ENCODE results near the gene TMEM30B.
A peak's percentile ranks its signal among the peaks of the same experiment; 100 is the strongest.
"Not testable (repeated sequence)": the region's sequence is repeated elsewhere in the genome, so short reads cannot be mapped to it uniquely, and the experiment has no call there.

The TMEM30B gene

GRCh38 chr14:61264010-61264571 is 17.0 kb downstream of the TMEM30B start:
- no peak for DNase-seq

DNA sequence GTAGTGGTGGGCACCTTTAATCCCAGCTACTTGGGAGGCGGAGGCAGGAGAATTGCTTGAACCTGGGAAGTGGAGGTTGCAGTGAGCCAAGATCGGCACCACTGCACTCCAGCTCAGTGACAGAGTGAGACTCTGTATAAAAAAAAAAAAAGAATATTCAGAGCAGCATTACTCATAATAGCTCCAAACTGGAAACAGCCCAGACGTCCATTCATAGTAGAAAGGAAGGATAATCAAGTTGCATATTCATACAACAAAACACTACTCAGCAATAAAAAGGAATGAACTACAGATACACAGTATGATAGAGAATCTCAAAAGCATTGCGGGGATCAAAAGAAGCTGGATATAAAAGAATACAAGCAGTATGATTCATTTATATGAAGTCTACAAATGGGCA is 19.1 kb downstream of the TMEM30B start:
- no peak for DNase-seq

DNA sequence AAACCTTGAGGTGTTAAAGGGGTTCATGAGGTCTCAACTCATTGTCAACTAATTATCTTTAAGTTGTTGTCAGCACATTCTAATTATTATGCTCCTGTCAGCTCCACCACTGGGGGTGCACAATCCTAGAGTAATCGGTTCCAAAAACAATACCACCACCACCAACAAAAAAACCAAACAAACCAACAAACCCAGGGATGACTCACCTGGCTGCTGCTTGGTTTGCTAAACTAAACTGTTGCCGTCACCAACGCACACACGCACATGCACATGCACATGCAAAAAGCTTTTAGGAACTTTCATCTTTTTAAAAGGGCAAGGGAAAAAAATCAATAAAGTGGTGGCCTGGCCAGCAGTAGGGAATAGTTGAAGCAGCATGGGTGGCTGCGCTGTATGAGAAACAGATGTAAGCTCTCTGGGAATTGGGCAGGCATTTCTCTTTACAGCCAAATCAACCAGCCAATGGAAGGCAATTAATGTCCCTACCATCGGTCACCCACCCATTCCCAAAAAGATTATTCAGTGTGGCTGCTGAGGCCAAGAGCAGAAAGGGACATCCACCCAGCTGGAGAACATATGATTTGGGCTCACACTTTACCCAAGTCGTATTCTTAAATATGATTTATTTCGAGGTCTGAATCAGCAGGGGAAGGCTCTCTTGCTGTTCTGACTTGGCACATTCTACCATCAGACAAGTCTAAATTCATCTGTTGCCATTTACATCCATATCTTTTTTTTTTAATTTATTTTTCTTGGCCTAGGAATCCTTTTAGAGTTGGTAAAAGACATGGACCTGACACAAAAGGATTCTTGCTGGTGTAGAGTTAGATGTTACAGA is 20.0 kb downstream of the TMEM30B start:
- DNase-seq = peak; percentile 49

DNA sequence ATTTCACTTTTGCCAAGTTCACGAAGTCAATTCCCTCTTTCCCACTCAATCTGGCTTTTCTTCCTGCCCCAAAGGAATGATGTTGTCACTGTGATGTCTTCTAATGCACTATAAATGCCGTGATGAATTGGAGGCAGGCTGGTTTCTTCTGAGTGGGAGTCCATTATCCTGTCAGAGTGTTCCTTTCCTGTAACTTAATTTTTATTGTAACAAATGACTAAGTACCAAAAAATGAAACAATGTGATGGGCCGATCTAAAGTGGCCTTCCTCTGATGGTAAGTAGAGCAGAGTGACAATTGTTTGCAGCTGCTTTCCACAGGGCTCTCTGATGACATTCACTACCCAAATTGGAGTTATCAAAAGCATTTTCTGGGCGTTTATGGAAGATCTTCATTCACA is 22.2 kb downstream of the TMEM30B start:
- peak; percentile 46 for DNase-seq

- no peak for DNase-seq
Measured at GRCh38 chr14:61257469-61258057, 23.6 kb downstream of the TMEM30B start.

GRCh38 chr14:61256826-61257468 is 24.2 kb downstream of the TMEM30B start:
- no peak for DNase-seq

DNA sequence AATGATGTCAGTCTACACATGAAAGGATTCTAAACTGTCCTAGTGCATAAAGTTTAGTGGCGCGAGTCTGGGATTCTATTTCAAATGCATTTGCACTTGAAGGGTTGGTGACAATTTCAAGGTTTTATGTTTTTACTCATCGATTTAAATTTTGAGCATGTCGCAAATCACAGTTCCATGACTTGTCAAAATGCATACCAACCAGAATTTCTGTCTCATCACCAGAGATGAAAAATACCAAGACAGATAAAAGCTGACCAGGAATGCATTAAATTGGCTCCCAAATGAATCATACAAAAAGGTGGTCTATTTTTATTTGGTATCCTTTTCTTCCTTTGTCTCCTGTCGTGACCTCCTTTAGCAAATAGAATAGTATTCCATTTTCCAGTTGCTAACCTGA is 25.2 kb downstream of the TMEM30B start:
- DNase-seq = no peak

- no peak for DNase-seq
Measured at GRCh38 chr14:61254808-61255526, 26.2 kb downstream of the TMEM30B start.

DNA sequence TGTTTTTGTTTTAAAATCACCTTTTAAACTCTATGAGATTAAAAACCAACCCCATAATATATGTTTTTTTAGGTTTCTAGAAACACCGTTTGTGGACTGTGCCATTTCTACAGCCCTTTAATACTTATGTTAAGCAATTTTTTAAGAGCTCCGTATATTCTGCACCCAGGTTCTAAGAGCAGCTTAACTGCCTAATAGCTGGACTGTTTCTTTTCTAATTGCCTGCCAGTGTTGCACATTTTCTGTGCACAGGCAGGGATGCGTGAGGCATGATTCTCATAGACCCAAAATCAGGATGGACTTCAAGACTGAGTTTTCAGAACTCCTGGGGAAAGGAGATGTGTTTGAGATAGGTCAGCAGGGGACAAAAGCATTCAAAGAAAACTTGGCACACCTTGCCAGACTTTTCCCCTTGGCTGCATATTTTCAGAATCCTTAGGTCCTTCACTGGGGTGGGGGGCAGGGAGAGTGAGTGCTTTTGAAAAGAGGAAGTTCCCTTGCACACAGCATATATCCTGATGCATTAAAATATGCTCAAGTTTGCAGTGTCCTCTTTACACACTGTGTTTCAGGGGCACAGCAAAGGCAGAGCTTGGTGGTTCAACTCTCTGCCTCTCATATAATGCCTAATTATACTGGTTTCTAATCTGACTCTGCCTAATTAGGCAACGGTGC is 27.9 kb downstream of the TMEM30B start:
- no peak for DNase-seq

DNA sequence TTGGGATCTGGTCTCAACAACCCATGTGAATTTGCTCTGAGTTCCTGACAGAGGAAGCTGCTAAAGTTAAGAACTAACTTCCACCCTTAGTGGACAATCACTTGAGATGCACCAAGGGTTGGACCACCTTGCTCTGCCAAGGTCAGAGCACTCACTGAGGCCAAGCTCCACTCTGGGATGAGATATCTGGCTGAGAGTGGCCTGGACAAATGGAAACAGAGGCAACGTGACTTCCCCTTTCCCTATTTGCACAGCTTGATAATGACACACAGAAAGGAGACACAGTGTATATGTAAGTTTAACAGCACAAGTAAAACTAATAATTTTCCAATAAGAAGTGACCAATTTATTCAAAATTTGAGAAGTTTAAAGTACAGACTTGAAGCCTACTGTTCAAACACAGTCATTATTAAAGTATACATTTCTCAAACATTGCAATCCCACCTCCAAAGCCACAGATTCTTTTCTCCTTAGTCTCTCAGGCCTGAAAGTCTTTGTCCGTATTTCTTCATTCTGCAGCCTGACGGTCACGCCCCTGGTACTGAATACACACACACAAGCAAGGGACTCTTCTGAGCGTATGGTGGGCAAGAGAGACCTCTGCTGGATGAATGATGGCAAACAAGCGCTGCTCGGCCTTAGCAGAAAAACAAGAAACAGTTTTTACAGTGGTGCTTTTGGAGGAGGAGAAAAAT is 28.6 kb downstream of the TMEM30B start:
- peak; percentile 97 for DNase-seq

GRCh38 chr14:61250063-61250462 is 31.1 kb downstream of the TMEM30B start:
- no peak for DNase-seq

DNA sequence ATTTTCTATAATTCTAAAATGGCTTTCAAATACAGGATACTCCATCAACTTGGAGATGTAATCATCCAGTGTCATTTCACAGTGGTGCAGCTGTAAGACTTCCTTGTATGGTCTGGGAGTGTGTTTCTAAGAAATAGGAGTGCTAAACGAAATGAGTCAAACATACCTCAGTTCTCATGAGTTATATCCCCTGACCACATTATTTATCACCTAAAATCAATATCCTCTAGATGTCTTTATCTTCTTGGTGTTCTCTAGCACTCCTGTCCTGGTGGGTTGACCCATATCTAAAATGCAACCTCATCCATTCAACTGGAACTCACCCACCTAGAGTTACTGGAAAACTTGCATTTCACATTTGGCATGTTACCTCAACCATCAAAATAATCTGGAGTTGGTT is 33.2 kb downstream of the TMEM30B start:
- peak; percentile 89 for DNase-seq

DNA sequence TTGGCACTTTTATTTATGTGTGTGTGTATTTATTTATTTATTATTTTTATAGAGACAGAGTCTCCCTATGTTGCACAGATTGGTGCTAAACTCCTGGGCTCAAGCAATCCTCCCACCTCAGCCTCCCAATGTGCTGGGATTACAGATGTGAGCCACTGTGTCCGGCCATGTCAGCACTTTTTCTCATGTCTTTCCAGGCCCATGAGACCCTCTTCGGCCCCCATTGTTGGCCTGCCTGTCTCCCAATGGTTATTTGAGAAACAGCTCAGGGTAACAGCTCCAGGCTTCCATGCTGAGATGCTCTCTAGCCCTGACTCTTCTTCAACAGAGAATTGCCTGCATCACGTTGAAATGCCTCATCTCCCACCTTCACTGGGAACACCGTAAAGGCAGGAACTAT is 34.4 kb downstream of the TMEM30B start:
- DNase-seq = no peak

GRCh38 chr14:61244009-61244408 is 37.1 kb downstream of the TMEM30B start:
- no peak for DNase-seq

DNA sequence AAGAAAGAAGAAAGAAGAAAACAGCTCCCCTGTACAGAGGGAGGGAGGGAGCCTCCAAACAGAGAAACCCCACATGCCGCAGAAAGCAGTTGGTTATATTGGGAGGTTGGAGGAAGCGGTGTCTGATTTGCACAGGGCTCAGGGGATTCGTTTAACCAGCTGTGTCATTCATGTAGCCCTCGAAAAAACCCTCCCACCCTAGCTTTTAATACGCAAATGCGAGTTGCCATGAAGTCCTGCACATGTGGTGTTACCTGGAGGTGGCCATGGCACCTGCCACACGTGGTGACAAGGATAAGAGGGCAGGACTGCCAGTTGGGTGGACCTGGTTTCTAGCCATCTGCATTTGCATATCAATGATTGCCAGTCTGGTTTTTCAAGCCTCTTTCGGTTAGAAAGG is 40.9 kb downstream of the TMEM30B start:
- DNase-seq = no peak

DNA sequence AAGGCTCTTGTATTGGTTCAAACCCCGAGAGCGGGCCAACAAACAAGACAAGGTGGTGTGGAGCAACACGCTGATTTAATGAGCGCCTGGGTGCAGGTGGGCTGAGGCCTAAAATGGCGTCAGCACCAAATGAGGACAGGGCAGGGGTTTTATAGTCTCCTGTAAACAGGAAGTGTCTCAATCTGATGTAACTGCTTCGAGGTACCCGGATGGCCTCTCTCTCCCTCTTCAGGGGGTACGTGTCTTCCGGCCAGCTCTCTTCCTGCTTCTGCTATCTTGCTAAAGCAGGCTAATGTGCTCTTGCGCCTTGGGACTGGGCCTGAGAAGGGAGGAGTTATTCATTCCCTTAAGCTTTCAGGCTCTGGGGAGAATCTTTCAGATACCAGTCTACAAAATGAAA is 41.9 kb downstream of the TMEM30B start:
- not testable (repeated sequence) for DNase-seq

DNA sequence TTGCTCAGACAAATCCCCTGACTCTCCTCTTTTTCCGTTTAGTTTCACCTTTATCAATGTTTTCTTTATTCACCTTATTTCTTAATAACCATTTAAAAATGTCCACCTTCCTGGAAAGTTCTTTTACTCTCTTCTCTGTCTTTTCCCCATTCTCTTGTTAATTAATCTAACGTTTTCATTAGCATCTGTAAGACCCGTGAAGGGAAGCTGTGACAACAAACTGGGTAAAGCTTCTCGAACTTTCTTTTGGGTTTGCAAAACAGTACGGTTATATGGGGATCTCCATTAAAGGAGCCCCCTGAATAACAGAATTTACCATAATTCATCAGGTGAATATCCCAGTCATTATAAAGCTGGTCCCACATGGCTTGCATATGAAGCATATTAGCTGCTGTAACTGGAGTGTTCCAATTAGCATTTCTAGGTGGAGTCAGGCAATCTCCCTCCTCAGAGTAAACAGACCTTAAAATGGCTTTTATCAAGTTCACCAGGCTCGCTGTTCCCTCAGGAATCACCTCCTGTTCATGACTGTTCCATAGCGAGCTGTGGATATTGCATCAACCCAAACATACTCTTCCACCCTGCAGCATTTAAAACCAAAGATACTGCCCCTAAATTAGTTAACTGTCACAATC is 42.4 kb downstream of the TMEM30B start:
- DNase-seq = no peak

- no peak for DNase-seq
Measured at GRCh38 chr14:61234215-61234916, 46.8 kb downstream of the TMEM30B start.

DNA sequence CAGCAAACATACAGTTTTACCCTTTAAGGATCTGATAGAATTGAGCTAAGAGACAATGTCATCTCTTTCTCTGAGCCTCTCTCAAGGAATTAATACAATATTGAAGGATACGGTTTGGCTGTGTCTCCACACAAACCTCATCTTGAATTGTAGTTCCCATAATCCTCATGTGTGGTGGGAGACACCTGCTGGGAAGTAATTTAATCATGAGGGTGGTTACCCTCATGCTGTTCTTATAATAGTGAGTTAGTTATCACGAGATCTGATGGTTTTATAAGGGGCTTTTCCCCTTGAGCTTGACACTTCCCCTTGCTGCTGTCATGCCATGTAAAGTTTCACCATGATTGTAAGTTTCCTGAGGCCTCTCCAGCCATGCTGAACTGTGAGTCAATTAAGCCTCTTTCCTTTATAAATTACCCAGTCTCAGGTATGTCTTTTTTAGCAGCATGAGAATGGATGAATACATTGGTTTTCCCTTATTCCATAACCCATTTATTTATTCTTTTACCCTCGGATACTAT is 47.6 kb downstream of the TMEM30B start:
- no peak for DNase-seq

DNA sequence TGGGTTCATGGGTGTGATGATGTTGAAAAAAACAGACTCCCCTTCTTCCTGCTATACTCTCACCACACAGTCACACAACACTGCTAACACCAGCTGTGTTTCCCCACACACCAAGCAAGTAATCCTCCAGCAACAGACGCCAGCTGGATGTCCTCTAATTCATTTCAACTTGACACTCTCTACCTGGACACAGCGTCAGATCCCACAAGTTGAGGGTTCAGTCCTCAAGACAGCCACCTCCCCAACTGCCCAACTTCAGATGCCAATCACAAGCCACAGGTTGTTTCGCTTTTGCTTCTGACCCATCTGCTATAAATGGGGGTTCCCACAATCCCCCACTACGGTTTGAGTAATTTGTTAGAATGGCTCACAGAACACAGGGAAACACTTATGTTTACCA is 49.3 kb downstream of the TMEM30B start:
- no peak for DNase-seq

All from HCEC 1CT (cell line).